GM12878 (cell line): ENCODE measurements around the gene NHSL1.

ENCODE experiments used
- CREB1 ChIP-seq: IDR thresholded peaks from 2 replicates; pipeline ENCODE4 v1.6.1; 2012; ENCODE audit warnings: low read depth, mild to moderate bottlenecking, inconsistent platforms
- CTCF ChIP-seq, 3 experiments: IDR thresholded peaks in 2 of 3; conservative IDR thresholded peaks in 1 of 3; 2 replicates each; pipeline ENCODE4 v1.5.1; 2011; ENCODE audit warnings: low read depth in 3 of 3, low read length in 3 of 3, mild to moderate bottlenecking in 3 of 3, control low read depth in 2 of 3, moderate library complexity in 2 of 3, inconsistent platforms in 1 of 3, mixed read lengths in 1 of 3; ENCODE audit not compliant: control insufficient read depth in 2 of 3, insufficient read depth in 1 of 3; ENCODE audit errors: extremely low read depth in 1 of 3
- EZH2 ChIP-seq: IDR thresholded peaks from 2 replicates; pipeline ENCODE4 v1.6.1; 2012; ENCODE audit warnings: low read depth, mild to moderate bottlenecking, control low read depth, inconsistent platforms, low read length, borderline replicate concordance; ENCODE audit not compliant: control insufficient read depth
- POLR2A ChIP-seq: IDR thresholded peaks from 2 replicates; pipeline ENCODE4 v1.6.1; 2011; ENCODE audit warnings: low read depth, mild to moderate bottlenecking, low read length
- STAT1 ChIP-seq: fragments of 450-650 bp; conservative IDR thresholded peaks from 2 replicates; pipeline ENCODE4 v1.6.1; 2014; ENCODE audit warnings: antibody characterized with exemption, mild to moderate bottlenecking

DNA sequence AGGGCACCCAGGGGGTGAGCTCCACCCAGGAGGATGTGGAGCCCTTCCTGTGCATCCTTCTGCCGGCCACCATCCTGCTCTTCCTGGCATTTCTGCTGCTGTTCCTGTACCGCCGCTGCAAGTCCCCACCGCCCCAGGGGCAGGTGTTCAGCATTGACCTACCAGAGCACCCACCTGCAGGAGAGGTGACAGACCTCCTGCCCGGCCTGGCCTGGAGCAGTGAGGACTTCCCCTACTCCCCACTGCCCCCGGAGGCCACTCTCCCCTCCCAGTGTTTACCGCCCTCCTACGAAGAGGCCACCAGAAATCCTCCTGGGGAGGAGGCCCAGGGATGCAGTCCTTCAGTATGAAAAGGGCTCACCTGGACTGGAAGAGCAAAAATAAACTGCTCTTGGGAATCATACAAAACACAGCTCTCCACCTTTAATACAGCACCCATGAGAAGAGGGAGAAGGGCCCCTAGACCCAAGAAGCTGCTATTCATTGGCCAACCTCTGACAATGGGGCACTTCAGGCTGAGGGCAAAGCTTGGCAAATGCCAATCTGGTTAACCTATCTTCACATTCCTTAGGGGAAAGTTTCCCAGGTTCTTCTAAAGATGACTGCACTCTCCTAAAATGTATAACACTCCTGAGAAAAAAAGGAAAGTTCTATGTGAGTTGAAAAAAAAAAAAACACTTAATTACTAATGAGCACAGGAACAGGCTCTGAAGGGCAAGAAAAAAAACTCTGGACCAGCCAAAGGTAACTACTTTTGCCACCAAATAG, 116.6 kb downstream of the NHSL1 start:
- no peak for TF ChIP-seq STAT1
- no peak for TF ChIP-seq EZH2
- no peak for TF ChIP-seq CTCF (IDR thresholded peaks at IDR 0.05 in 2 of 3, conservative IDR thresholded peaks at IDR 0.05 in 1 of 3; ENCODE audit: control insufficient read depth in 2 of 3, extremely low read depth in 1 of 3, insufficient read depth in 1 of 3, low read depth in 3 of 3, low read length in 3 of 3)
- TF ChIP-seq CREB1, result no peak
- no peak for TF ChIP-seq POLR2A
